ENCODE measurements around the gene FAM72C.
"Not testable (repeated sequence)": the region's sequence is repeated elsewhere in the genome, so short reads cannot be mapped to it uniquely, and the experiment has no call there.

DNA sequence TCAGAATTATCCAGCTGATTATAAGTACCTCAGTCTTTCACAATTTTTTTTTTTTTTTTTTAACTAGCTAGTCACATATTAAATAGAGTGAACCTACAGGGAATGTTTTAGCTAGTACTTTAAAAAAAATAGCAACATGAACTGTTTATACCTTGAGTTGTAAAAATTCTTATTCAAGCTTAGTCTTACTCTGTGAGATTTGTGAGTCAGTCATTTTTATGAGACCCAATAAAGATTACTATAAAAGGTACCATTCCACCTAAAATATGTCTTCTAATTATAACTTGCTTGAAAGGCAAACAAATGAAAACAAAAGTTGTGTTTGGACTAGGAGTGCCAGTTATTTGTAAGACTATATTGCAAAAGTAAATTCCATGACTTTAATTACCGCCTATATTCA, 5.9 kb downstream of the FAM72C start:
- TF ChIP-seq, protein P1, sequence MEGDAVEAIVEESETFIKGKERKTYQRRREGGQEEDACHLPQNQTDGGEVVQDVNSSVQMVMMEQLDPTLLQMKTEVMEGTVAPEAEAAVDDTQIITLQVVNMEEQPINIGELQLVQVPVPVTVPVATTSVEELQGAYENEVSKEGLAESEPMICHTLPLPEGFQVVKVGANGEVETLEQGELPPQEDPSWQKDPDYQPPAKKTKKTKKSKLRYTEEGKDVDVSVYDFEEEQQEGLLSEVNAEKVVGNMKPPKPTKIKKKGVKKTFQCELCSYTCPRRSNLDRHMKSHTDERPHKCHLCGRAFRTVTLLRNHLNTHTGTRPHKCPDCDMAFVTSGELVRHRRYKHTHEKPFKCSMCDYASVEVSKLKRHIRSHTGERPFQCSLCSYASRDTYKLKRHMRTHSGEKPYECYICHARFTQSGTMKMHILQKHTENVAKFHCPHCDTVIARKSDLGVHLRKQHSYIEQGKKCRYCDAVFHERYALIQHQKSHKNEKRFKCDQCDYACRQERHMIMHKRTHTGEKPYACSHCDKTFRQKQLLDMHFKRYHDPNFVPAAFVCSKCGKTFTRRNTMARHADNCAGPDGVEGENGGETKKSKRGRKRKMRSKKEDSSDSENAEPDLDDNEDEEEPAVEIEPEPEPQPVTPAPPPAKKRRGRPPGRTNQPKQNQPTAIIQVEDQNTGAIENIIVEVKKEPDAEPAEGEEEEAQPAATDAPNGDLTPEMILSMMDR (conservative IDR thresholded peaks at IDR 0.05): not testable (repeated sequence)
- TF ChIP-seq ZFX (IDR thresholded peaks at IDR 0.05): not testable (repeated sequence)

Measured in C4-2B (cell line).